GM18526 (cell line): ENCODE data around the gene SAFB.

Experiments used
- POLR2A ChIP-seq: IDR thresholded peaks from 3 replicates; pipeline ENCODE4 v1.6.1; 2011; ENCODE audit not compliant: insufficient read length; ENCODE audit errors: extremely low read depth

SAFB gene

DNA sequence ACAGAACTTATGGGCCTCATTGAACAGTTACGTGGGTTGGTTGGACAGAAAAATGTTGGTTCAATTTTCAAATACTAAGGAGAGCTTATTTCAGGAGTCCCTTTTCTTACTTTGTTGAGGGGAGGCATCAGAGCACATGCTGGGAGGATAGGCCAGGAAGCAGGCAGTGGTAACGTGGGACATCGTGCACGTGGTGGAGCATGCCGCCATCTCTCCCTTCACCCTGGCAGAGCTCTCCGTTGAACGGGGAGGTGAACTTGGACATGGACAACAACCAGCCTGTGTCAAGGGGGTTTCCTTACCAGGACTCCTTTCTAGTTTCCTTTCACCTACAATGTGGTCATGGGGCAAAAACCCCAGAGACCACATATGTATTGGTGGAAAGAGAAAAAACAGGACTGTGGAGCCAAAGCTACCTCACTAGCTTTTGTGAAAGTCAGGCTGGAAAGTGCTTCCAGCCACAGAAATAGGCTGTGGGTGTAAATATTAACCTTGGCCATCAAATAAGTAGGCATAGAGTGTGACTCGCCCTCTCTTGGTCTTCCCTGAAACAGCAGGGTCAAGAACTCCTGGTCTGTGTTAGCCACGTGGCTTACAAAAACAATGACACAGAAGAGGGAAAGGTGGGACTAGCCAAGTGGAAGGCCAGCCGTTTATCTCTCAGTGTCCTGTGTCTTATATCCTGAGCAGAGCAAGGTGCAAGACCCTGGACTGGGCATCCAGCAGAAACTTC lies 43.1 kb downstream of the SAFB start:
- TF ChIP-seq POLR2A: no peak

DNA sequence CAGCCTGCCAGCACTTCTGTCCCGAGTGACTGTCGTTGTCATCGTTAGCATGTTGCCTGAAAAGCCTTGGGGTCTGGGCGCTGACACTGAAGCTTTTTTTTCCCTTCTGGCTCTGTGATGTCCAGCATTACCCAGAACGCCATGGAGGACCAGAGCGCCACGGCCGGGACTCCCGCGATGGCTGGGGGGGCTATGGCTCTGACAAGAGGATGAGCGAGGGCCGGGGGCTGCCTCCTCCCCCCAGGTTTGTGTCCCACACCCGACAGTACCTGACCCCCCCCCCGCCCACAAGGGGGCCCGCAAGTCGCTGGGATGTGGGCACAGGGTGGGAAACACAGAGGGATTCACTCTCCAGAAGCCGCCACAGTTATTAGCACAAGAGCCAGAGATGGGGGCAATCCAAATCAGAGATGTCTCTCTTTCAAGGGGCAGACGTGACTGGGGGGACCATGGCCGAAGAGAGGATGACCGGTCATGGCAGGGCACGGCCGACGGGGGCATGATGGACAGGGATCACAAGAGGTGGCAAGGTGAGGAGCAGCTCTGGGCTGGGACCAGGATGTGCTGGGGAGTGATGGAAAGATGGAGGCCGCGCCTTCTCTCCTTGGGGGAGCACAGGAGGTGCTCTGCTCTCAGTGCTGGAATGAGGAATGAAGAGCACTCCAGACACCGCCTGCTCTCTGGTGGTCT lies 44.2 kb downstream of the SAFB start:
- TF ChIP-seq POLR2A: no peak

DNA sequence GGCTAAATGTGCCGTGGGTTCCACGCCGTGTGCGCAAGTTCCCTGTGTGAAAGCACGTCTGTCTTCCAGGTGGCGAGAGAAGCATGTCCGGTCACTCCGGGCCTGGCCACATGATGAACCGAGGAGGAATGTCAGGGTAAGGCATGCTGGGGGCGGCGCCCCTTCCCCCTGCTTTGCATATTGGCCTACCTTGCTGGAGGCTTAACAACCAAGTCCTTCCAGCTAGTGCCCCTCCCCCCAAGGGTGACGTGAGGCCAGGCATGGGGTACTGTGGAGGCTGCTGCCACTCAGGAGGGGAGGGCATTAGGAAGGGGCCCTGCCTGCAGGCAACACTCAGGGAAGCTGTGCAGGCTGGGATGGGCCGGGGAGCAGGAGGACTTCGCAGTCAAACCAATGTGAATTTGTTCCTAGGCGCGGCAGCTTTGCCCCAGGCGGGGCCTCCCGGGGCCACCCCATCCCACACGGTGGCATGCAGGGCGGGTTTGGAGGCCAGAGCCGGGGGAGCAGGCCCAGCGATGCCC lies 44.9 kb downstream of the SAFB start:
- TF ChIP-seq POLR2A: no peak

DNA sequence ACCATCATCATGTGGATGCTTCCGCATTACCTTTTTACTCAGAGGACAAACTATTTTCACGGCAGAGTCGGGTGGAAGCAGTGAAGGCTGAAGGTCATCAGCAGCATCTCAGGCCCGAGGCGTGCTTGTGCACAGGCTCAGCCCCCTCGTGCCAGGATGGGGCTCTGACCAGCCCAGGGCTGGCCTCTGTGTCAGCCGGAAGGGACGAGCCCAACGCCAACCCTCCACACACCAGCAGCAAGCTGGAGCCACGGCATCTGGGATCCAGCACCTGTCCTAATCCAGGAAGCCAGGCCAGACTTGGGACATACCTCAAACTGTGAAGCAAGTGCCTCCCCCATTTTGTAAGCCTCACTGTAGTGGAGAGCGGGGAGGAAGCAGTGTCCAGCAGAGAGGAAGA lies 46.3 kb downstream of the SAFB start:
- peak; percentile 7 for TF ChIP-seq POLR2A

DNA sequence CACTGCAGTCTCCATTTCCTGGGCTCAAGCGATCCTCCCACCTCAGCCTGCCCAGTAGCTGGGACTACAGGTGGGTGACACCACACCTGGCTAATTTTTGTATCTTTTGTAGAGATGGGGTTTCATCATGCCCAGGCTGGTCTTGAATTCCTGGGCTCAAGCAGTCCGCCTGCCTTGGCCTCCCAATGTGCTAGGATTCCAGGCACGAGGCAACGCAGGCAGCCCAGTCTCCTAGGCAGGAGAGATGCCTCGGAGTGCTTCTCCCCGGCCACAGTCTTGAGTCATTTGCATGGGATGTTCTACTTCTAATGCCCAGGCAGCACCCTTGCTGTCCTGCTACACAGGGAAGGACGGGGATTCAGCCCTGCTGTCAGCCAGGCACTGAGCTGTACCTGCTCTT lies 48.7 kb downstream of the SAFB start:
- TF ChIP-seq POLR2A: no peak

DNA sequence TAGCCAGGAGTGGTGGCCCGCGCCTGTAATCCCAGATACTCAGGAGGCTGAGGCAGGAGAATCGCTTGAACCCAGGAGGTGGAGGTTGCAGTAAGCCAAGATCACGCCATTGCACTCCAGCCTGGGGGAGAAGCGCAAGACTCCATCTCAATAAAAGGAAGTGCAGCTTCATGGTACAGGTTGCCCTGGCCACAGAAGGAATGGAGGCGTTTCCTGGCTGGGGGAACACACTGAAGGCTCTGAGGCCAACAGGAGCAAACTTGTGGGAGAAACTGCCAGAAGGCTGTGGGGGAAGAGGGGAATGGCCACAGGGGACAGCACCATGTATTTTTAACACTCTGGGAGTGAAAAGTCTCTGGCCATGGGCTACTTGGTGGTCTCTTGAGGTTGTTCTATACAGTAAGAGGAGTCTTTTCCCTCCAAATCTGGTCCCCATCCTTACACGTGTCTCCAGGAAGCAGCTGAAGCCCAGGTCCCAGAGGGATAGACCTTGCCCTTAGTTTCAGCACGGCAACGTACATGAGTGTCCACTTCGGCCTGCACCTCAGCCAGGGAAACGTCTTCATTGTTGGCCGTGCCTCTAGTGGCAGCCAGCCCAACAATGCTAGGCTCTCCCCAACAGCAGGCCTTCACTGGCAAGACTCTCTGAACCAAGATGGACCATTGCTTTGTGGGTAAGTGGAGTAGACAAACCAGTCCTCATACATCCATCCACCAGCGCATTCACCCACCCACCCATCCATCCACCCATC lies 50.0 kb downstream of the SAFB start:
- no peak for TF ChIP-seq POLR2A

DNA sequence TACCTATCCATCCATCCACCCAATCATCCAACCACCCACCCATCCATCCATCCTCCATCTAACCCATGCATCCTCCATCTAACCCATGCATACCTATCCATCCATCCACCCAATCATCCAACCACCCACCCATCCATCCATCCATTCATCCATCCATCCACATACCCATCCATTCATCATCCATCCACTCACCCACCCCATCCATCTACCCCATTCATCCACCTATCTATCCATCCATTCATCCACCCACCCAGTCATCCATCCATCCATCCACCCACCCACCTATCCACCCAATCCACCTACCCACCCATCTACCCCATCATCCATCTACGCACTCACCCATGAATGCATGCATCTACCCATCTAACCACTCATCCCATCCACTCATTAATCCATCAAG lies 50.9 kb downstream of the SAFB start:
- no peak for TF ChIP-seq POLR2A

DNA sequence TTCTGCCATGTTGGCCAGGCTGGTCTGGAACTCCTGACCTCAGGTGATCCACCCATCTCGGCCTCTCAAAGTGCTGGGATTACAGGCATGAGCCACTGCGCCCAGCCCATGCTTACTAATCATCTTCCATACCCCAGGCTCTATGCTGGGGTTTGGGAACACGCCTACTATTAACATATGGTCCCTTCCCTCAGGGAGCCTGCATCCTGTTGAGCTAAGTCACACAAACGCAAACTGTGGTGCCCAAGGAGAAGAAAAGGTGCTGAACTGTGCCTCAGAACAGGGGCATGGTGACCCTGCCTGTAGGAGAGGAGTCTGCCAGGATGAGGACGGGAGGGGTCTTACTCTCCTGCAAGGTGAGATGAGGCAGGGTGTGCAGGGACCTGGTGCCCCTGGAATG lies 51.8 kb downstream of the SAFB start:
- no peak for TF ChIP-seq POLR2A

DNA sequence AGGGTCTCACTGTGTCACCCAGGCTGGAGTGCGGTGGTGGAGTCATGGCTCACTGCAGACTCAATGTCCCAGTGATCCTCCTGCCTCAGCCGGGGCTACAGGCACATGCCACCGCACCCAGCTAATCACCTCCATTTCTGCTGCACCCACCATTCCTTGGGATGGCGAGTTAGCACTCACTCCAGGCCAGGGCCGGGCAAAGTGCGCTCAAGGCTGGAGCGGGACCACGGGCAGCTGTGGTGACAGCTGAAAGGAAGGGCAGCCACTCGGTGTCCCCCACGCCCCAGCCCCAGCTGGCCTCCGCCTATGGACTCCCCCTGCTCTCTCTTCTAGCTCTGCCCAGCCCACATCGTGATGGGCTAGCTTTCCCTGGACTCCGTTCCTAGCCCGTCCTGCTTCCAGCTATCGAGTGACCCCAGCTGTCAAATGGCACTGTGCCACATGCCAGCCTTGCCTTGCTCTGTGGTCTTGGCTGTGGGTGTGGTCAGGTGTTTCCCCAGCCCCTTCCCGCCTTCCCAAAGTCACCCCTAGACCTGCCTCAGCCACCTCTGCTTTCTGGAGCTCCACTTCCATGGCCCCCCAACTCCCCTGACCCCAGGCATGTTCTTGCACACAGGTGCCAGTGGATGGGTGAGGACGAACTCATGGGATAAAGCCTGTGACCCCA lies 53.4 kb downstream of the SAFB start:
- no peak for TF ChIP-seq POLR2A

DNA sequence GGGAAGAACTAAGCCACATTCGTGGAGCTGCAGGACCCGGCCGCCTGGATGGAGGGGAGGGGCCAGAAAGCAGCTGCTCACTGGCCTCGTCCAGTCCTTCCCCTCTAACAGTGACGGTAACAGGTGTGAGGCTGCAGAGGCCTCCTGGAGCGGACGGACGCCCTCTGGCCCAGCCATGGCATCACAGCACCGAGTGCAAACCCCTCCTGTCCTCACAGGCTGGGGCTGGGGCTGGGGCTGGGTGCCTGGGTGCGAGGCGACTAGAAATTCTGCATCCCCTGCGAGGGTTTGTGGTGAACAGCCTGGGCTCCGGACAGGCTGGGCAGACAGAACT lies 53.9 kb downstream of the SAFB start:
- no peak for TF ChIP-seq POLR2A

DNA sequence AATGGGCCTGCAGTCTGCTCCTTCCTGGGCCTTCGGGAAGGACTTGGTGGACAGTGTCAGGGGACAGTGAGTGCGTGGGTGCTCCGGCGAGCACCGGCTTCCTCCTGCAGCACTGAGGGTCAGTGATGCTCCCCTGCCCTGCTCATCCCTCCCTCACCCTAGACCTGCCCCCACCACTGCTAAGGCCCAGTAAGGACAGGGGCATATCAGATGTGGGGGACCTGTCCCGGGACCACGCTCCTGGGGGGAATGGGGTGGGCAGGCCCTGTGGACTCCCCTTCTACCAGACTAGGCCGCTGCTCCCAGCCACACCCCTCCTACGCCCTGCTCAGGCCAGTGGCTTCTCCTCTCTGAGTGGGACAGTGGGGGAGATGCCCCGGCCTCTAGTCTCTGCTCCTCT lies 54.3 kb downstream of the SAFB start:
- TF ChIP-seq POLR2A: no peak

DNA sequence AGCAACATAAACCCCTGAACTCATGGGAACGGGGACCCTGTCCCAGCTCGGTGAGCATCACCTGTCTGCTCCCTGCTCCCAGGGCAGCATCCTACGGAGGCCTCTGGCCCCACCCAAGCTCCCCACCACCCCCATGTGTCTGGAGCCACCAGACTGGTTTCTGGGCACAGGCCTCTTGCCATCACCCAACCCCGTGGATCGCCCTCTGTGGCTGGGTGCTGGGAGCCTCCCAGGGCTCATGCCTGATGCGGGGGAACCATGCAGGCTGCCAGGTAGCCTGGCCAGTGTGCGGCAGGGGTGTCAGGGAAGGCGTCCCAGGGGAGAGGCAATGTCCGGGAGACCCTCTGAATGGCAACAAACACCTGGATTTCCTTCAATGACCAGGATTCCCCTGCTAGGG lies 54.7 kb downstream of the SAFB start:
- no peak for TF ChIP-seq POLR2A

DNA sequence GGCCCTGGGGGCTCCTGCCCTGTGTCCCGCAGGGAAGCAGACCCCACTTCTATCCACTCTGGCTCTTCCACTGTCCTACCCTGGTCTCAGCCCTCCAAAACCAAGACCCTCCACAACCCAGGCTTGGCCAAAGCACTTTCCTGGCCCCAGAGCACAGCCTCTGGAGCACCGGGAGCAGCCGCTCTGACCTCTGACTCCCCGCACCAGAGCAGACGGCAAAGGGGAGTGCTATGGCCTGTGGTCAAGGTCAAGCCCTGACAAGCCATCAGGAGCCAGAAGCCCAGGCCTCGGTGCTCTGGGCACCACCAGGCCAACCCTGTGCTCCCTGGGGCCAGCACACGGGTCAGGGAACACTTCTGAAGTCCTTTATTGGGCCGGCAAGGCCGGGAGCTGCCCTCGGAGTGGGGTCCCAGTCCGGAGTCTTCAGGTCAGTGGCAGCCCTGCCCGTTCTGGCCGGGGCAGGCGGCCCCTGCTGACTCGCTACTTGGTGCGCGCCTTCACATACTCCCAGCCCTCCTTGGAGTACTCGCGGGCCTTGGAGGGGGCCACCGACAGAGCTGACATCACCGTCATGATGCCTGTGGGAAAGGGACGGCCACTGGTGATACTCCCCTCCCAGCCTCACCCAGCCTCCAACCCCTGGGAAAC lies 55.3 kb downstream of the SAFB start:
- no peak for TF ChIP-seq POLR2A

DNA sequence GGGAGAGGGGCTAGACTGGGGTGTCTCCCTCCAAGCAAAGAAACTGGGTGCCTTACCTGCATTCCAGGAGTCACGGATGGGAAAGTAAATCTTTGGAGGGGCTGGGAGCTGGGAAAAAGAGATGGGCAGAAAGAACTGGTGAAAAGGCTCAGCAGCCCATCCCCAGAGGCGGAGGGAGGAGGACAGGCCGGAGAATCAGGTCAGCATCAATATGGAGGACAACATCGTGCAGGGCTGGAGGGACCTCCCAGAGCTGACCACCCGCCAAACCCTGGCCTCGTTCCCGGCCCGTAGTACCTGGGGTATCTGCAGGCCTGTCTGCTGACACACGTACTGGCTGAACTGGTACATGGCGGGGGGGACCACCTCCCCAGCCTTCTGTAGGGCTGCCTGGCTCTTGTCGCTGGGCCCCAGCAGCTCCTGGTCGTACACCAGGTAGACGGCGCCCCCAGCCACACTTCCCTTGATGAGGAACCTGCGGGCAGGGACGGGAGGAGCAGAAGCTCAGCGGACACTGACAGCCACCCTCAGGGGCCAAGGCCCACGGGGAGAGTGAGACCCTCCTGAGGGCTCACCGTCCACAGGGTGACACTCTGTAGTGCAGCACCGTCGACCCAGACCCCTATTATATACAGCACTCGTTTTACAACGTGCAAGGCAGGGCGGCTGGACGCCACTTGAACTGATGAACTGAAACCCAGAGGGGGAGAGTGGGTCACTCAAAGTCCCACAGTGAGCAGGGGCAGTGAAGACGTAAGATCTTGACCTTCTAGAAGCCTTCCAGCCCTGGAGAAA lies 56.6 kb downstream of the SAFB start:
- no peak for TF ChIP-seq POLR2A
